ENCODE data around the gene UBE3C. TPM values are rescaled to one million over a fixed set of nuclear protein-coding genes. Genes with fewer than 3 reads are reported as not detected.

Gene UBE3C
- total RNA-seq, 1 experiment from 2014 or later = 74.6 TPM

GRCh38 chr7:157309988-157310668 lies 171.4 kb downstream of the UBE3C start:
- no peaks in the 10 kb centered on the region for H3K27me3 ChIP-seq
- H3K36me3 ChIP-seq = no peaks in the 10 kb centered on the region
- no peak overlapping the region for H3K4me3 ChIP-seq
- no peaks in the 10 kb centered on the region for H3K9me3 ChIP-seq
- DNase-seq = peak; percentile 61

- Histone ChIP-seq H3K4me3 (no peak overlapping the region), H3K9me3 (no peaks in the 10 kb centered on the region), H3K36me3 (no peaks in the 10 kb centered on the region), H3K27me3 (no peaks in the 10 kb centered on the region)
- peak; percentile 20 for DNase-seq
Measured at GRCh38 chr7:157310676-157311185, 172.0 kb downstream of the UBE3C start.

GRCh38 chr7:157312941-157313340 lies 174.2 kb downstream of the UBE3C start:
- DNase-seq = no peak
- no peak overlapping the region for H3K4me3 ChIP-seq
- no peaks in the 10 kb centered on the region for H3K27me3 ChIP-seq
- no peaks in the 10 kb centered on the region for H3K9me3 ChIP-seq
- H3K36me3 ChIP-seq = no peaks in the 10 kb centered on the region

DNA sequence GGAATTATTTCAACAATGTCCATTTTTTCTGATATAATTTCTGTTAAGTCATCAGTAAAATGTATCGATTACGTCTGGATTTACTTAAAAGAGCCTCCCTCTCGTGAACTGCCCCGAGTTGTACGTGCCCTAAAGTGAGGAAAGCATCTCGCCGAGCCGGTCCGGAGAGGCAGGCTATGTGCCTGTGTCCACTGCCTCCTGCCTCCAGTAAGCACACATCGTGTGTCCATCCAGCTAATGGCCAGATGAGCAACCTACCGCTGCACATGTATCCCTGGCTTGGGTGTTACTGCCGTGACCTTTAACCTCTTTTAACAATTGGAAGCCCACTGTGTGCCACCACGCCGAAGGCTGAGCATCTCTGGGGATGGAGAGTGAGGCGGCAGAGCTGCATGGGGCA lies 174.9 kb downstream of the UBE3C start:
- Histone ChIP-seq H3K27me3 (no peaks in the 10 kb centered on the region), H3K4me3 (no peak overlapping the region), H3K36me3 (no peaks in the 10 kb centered on the region), H3K9me3 (no peaks in the 10 kb centered on the region)
- DNase-seq = no peak

DNA sequence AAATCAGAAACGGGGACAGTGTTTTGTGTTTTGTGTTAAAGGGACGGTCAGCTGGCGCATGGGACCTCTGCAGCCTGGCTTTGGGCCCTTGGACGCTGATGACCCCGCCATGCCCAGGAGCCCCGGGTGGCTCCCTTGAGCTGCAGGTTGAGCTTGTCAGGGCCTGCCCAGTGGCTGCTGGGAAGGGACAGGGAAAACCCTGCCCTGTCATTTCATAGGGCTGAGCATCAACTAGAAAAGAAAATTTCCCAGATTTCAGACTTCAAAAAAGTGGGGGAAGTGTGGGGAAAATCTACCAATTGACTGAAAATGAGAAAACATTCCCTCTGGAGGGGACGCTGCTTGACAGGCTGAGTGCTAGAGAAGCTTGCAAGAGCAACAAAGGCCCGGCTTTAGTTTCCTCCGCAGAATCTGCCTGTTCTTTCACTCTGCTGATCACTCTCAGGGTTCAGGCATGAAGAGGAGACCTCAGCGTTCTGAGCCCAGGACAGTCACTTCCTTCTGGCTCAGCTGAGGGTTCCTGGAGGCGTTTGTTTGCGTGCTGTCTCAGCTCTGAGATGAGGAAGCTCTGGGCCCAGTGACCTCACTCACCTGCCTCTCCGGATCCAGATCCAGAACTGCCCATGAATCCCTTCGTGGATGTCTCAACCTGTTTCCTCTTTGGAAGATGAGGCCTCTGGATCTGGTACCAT lies 179.4 kb downstream of the UBE3C start:
- no peak for DNase-seq
- Histone ChIP-seq H3K9me3 (no peaks in the 10 kb centered on the region), H3K27me3 (no peaks in the 10 kb centered on the region), H3K36me3 (no peaks in the 10 kb centered on the region), H3K4me3 (no peak overlapping the region)

Other genes starting within 250 kb of the UBE3C start
- gene LMBR1, start 245.7 kb upstream of the UBE3C start, total RNA-seq (2014; rRNA removed; shearing (Covaris generic); ENCODE audit: low replicate concordance) = 23.8 and 60.9 TPM in 2 replicates
- gene NOM1, start 189.2 kb upstream of the UBE3C start, total RNA-seq (2014; rRNA removed; shearing (Covaris generic); ENCODE audit: low replicate concordance) = 1.9 and 5.6 TPM in 2 replicates
- gene MNX1, start 128.3 kb upstream of the UBE3C start, total RNA-seq (2014; rRNA removed; shearing (Covaris generic); ENCODE audit: low replicate concordance) = 0.32 TPM in 1 of 2 replicates, not detected in the other
- 89.7 and 126 TPM in 2 replicates for gene DNAJB6, start 198.1 kb downstream of the UBE3C start, total RNA-seq (2014; rRNA removed; shearing (Covaris generic); ENCODE audit: low replicate concordance)

All from MG63 (cell line).